ENCODE measurements around the gene TOMM6. TPM values are rescaled to one million over a fixed set of nuclear protein-coding genes. Genes with fewer than 3 reads are reported as not detected.

TOMM6 gene
- total RNA-seq, 1 experiment from 2014 or later = 265 TPM

GRCh38 chr6:41785689-41786450 lies 1.6 kb upstream of the TOMM6 start:
- no TSS peak for BruUV-seq (replicated peaks)

GRCh38 chr6:41786451-41787218 lies 859 bp upstream of the TOMM6 start:
- peak overlapping the region; percentile 94 for H3K27ac Mint-ChIP-seq (ENCODE audit: unreplicated experiment)
- peaks cover 56% of the 10 kb centered on the region for H3K36me3 Mint-ChIP-seq (ENCODE audit: insufficient read depth, unreplicated experiment)
- H3K4me1 Mint-ChIP-seq (ENCODE audit: low read depth, unreplicated experiment) = peaks cover 43% of the 10 kb centered on the region
- TF ChIP-seq CTCF (IDR thresholded peaks at IDR 0.05; ENCODE audit: unreplicated experiment) = peak; percentile 77
- no peaks in the 10 kb centered on the region for H3K9me3 Mint-ChIP-seq (ENCODE audit: low read depth, unreplicated experiment)
- CTCF ChIA-PET = interaction anchor here (0.5 to 3.2 kb wide), 22 partner anchors 8 to 419 kb away, joined by 3 to 29 read pairs (median 3); partner anchors contain the start of genes BYSL, MED20 and TAF8
- peak; percentile 96 for DNase-seq
- H3K27me3 Mint-ChIP-seq (ENCODE audit: unreplicated experiment) = no peaks in the 10 kb centered on the region
- intact Hi-C loops (cut with micrococcal nuclease; ENCODE audit: unreplicated experiment) = loop anchor here (10.0 kb wide), 1 partner anchor 428 kb away; the partner anchor contains the start of gene MRPS10
- peak overlapping the region; percentile 95 for H3K4me3 Mint-ChIP-seq (ENCODE audit: low read depth, unreplicated experiment)
- BruUV-seq (replicated peaks) = no TSS peak

More at GRCh38 chr6:41785689-41786450, 1.6 kb upstream of the TOMM6 start:
- Mint-ChIP-seq H3K36me3 (ENCODE audit: insufficient read depth, unreplicated experiment) (peaks cover 57% of the 10 kb centered on the region), H3K27me3 (ENCODE audit: unreplicated experiment) (no peaks in the 10 kb centered on the region), H3K27ac (ENCODE audit: unreplicated experiment) (peak overlapping the region; percentile 46), H3K9me3 (ENCODE audit: low read depth, unreplicated experiment) (no peaks in the 10 kb centered on the region), H3K4me1 (ENCODE audit: low read depth, unreplicated experiment) (peaks cover 51% of the 10 kb centered on the region), H3K4me3 (ENCODE audit: low read depth, unreplicated experiment) (peak overlapping the region; percentile 95)
- DNase-seq = no peak
- TF ChIP-seq CTCF (IDR thresholded peaks at IDR 0.05; ENCODE audit: unreplicated experiment) = no peak
- CTCF ChIA-PET = interaction anchor here (0.6 to 3.2 kb wide), 10 partner anchors 8 to 418 kb away, joined by 3 to 29 read pairs (median 4); partner anchors contain the start of genes BYSL, MED20 and TAF8
- intact Hi-C loops (cut with micrococcal nuclease; ENCODE audit: unreplicated experiment) = loop anchor here (10.0 kb wide), 1 partner anchor 429 kb away; the partner anchor contains the start of gene MRPS10

- Mint-ChIP-seq H3K27ac (ENCODE audit: unreplicated experiment) (peak overlapping the region; percentile 94), H3K36me3 (ENCODE audit: insufficient read depth, unreplicated experiment) (peaks cover 69% of the 10 kb centered on the region), H3K9me3 (ENCODE audit: low read depth, unreplicated experiment) (no peaks in the 10 kb centered on the region), H3K27me3 (ENCODE audit: unreplicated experiment) (no peaks in the 10 kb centered on the region), H3K4me1 (ENCODE audit: low read depth, unreplicated experiment) (peaks cover 24% of the 10 kb centered on the region), H3K4me3 (ENCODE audit: low read depth, unreplicated experiment) (peak overlapping the region; percentile 95)
- DNase-seq = no peak
- CTCF ChIA-PET = no interaction called here
- intact Hi-C loops (cut with micrococcal nuclease; ENCODE audit: unreplicated experiment) = loop anchor here (10.0 kb wide), 1 partner anchor 425 kb away; the partner anchor contains the start of gene MRPS10
- no peak for TF ChIP-seq CTCF (IDR thresholded peaks at IDR 0.05; ENCODE audit: unreplicated experiment)
- TSS peak; percentile 61 for BruUV-seq (replicated peaks)
Measured at GRCh38 chr6:41789390-41789724, 1.9 kb downstream of the TOMM6 start.

GRCh38 chr6:41790045-41790444 lies 2.6 kb downstream of the TOMM6 start:
- peak overlapping the region; percentile 17 for H3K27ac Mint-ChIP-seq (ENCODE audit: unreplicated experiment)
- no peaks in the 10 kb centered on the region for H3K27me3 Mint-ChIP-seq (ENCODE audit: unreplicated experiment)
- peaks cover 17% of the 10 kb centered on the region for H3K4me1 Mint-ChIP-seq (ENCODE audit: low read depth, unreplicated experiment)
- peaks cover 69% of the 10 kb centered on the region for H3K36me3 Mint-ChIP-seq (ENCODE audit: insufficient read depth, unreplicated experiment)
- H3K4me3 Mint-ChIP-seq (ENCODE audit: low read depth, unreplicated experiment) = no peak overlapping the region
- TF ChIP-seq CTCF (IDR thresholded peaks at IDR 0.05; ENCODE audit: unreplicated experiment) = no peak
- no TSS peak for BruUV-seq (replicated peaks)
- no peak for DNase-seq
- CTCF ChIA-PET = no interaction called here
- H3K9me3 Mint-ChIP-seq (ENCODE audit: low read depth, unreplicated experiment) = no peaks in the 10 kb centered on the region
- intact Hi-C loops (cut with micrococcal nuclease; ENCODE audit: unreplicated experiment) = no loop called here

All from Calu3 (cell line).